ENCODE data around the gene ZNF536. TPM values are rescaled to one million over a fixed set of nuclear protein-coding genes. Genes with fewer than 3 reads are reported as not detected.

The ZNF536 gene
- total and polyA plus RNA-seq, 2 of the 4 experiments (the other 2 are of a cell fraction), result not detected

GRCh38 chr19:30570194-30570593 lies 198.0 kb downstream of the ZNF536 start:
- 52% methylated on average over 3 of the region's 14 CpGs; no CpG with 5 or more reads in 1 of the 2 experiments for WGBS, 2 experiments (ENCODE audit: extremely low coverage in 2 of 2, insufficient read length in 1 of 2)
- CTCF ChIA-PET, result no interaction called here
- no peak overlapping the region for H2BK120ac ChIP-seq (ENCODE audit: low read depth, low read length)
- no peak overlapping the region for H2BK15ac ChIP-seq (ENCODE audit: low read depth, low read length)
- H4K20me1 ChIP-seq (ENCODE audit: insufficient read depth, low read length), result no peaks in the 10 kb centered on the region
- no peak overlapping the region for H3K23ac ChIP-seq (ENCODE audit: low read depth, low read length)
- no peak overlapping the region for H4K8ac ChIP-seq (ENCODE audit: low read depth in 2 of 2, low read length in 2 of 2)
- H2AK9ac ChIP-seq (replicated peaks; ENCODE audit: low read depth, low read length, poor library complexity), result no peak overlapping the region
- no peaks in the 10 kb centered on the region for H3K27me3 ChIP-seq (ENCODE audit: control insufficient read depth, insufficient read depth, low read length)
- TF ChIP-seq, protein P1, sequence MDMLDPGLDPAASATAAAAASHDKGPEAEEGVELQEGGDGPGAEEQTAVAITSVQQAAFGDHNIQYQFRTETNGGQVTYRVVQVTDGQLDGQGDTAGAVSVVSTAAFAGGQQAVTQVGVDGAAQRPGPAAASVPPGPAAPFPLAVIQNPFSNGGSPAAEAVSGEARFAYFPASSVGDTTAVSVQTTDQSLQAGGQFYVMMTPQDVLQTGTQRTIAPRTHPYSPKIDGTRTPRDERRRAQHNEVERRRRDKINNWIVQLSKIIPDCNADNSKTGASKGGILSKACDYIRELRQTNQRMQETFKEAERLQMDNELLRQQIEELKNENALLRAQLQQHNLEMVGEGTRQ (IDR thresholded peaks at IDR 0.05; ENCODE audit: low read depth, low read length), result no peak
- TF ChIP-seq POLR2A (IDR thresholded peaks at IDR 0.05; ENCODE audit: low read depth, low read length) (no peak), RAD21 (IDR thresholded peaks at IDR 0.05; ENCODE audit: low read length) (no peak), NFE2L2 (IDR thresholded peaks at IDR 0.05; ENCODE audit: low read depth, low read length) (no peak), MAZ (IDR thresholded peaks at IDR 0.05; ENCODE audit: borderline replicate concordance, low read depth, low read length) (no peak), MAFK (IDR thresholded peaks at IDR 0.05; ENCODE audit: low read depth, low read length) (no peak), FOS (IDR thresholded peaks at IDR 0.05; ENCODE audit: low read depth, low read length) (no peak), MXI1 (IDR thresholded peaks at IDR 0.05; ENCODE audit: borderline replicate concordance, low read depth, low read length) (no peak), RCOR1 (IDR thresholded peaks at IDR 0.05; ENCODE audit: insufficient replicate concordance, low read length) (no peak), RFX5 (IDR thresholded peaks at IDR 0.05; ENCODE audit: low read depth, low read length) (no peak), SMC3 (IDR thresholded peaks at IDR 0.05; ENCODE audit: low read depth, low read length) (no peak)
- H4K91ac ChIP-seq (ENCODE audit: insufficient read depth, low read depth, low read length), result no peak overlapping the region
- H3K9me3 ChIP-seq (ENCODE audit: control insufficient read depth, insufficient read depth, low read length), result peaks cover 25% of the 10 kb centered on the region; the same call in 1 of the 2 replicates
- H3K4ac ChIP-seq (ENCODE audit: low read depth, low read length), result no peak overlapping the region
- POLR2A ChIA-PET (ENCODE audit: unreplicated experiment), result no interaction called here
- H3K14ac ChIP-seq (replicated peaks; ENCODE audit: low read depth, low read length), result no peak overlapping the region
- ATAC-seq (ENCODE audit: low read depth), result no peak
- no peak overlapping the region for H3K4me3 ChIP-seq (ENCODE audit: insufficient read depth, low read depth, low read length)
- H2BK20ac ChIP-seq (ENCODE audit: low read depth, low read length), result no peak overlapping the region
- H3K4me1 ChIP-seq (ENCODE audit: control insufficient read depth, insufficient read depth, low read length), result no peaks in the 10 kb centered on the region
- H2BK5ac ChIP-seq (ENCODE audit: low read depth, low read length, poor library complexity, severe bottlenecking), result no peak overlapping the region
- H2AFZ ChIP-seq (replicated peaks; ENCODE audit: low read length, poor library complexity), result no peak overlapping the region
- H4K5ac ChIP-seq (ENCODE audit: low read depth, low read length), result no peak overlapping the region
- no peaks in the 10 kb centered on the region for H3K79me1 ChIP-seq (ENCODE audit: low read depth in 1 of 2, low read length in 2 of 2)
- H3K36me3 ChIP-seq (ENCODE audit: control insufficient read depth, insufficient read depth, low read length), result no peaks in the 10 kb centered on the region
- no peak overlapping the region for H3K4me2 ChIP-seq (ENCODE audit: low read depth, low read length)
- in situ Hi-C loops (cut with MboI; ENCODE audit: low sequenced_read_pairs) (no loop called here), dilution Hi-C loops (cut with HindIII; ENCODE audit: low sequenced_read_pairs, unreplicated experiment) (no loop called here), intact Hi-C loops (cut with micrococcal nuclease) (no loop called here)
- no peak overlapping the region for H3K18ac ChIP-seq (ENCODE audit: low read depth, low read length)
- no peak overlapping the region for H3K9ac ChIP-seq (ENCODE audit: low read depth, low read length)
- no peak overlapping the region for H3K27ac ChIP-seq (ENCODE audit: insufficient read depth, low read length)
- H3K9me1 ChIP-seq (ENCODE audit: insufficient read depth, low read length), result no peaks in the 10 kb centered on the region
- DNase-seq, result no peak
- H3K56ac ChIP-seq (ENCODE audit: extremely low read depth, insufficient read depth, low read length), result no peak overlapping the region
- BruUV-seq (replicated peaks), result no TSS peak
- H2AK5ac ChIP-seq (ENCODE audit: low read depth, low read length), result no peak overlapping the region

Data from IMR-90 (cell line).